HG02763 (cell line): ENCODE results near the gene DDX20.
A peak's percentile ranks its signal among the peaks of the same experiment; 100 is the strongest.
"Not testable (repeated sequence)": the region's sequence is repeated elsewhere in the genome, so short reads cannot be mapped to it uniquely, and the experiment has no call there.

Experiments
- ATAC-seq: cut with Tn5 transposase; IDR thresholded peaks from one replicate; pipeline ENCODE4 v1.9.1; 2021; ENCODE audit warnings: mild to moderate bottlenecking, moderate library complexity; ENCODE audit not compliant: unreplicated experiment

Gene DDX20

DNA sequence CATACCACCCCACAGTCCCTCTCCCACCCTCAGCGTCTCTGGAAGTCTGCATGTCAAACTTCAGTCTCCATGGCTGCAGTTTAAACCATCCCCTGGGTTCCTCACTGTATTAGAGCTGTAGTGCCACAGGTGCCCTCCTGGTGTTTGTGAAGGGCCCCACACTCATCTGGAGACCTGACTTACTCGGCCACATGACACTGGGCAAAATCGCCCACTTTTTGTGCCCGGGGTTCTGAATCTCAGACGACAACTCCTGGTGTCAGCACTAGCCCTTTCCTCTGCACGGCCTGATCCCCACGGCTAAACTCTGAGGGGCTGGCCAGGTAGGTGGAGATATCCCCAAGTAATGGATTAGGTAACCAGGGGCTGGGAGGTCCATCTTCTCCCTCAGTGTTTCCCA is 23.0 kb upstream of the DDX20 start:
- ATAC-seq, result no peak

GRCh38 chr1:111733183-111733991 is 22.3 kb upstream of the DDX20 start:
- ATAC-seq, result no peak

- ATAC-seq, result no peak
Measured at GRCh38 chr1:111733992-111734341, 21.7 kb upstream of the DDX20 start.

DNA sequence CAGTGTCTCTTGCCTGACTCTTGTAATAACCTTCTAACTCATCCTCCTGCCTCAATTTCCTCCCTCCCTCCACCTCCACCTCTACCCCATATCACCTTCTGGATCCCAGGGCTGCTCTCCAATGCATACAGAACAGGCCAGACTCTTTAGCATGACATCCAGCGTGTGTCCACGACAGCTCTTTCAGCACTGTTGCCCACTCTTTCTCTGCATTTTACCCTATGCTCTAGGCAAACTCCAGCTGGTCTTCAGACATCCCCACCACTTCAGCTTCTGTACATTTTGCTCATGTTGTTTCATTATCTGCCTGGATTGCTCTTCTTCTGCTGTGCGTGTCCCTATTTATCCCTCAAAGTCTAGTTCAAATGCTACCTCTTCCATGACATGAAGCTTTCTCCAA is 21.3 kb upstream of the DDX20 start:
- ATAC-seq, result no peak

- ATAC-seq, result no peak
Measured at GRCh38 chr1:111734856-111735255, 20.8 kb upstream of the DDX20 start.

GRCh38 chr1:111735321-111735720 is 20.4 kb upstream of the DDX20 start:
- no peak for ATAC-seq

GRCh38 chr1:111735858-111736544 is 19.7 kb upstream of the DDX20 start:
- ATAC-seq, result no peak

- no peak for ATAC-seq
Measured at GRCh38 chr1:111736548-111737215, 19.0 kb upstream of the DDX20 start.

- ATAC-seq, result no peak
Measured at GRCh38 chr1:111737216-111738132, 18.2 kb upstream of the DDX20 start.

DNA sequence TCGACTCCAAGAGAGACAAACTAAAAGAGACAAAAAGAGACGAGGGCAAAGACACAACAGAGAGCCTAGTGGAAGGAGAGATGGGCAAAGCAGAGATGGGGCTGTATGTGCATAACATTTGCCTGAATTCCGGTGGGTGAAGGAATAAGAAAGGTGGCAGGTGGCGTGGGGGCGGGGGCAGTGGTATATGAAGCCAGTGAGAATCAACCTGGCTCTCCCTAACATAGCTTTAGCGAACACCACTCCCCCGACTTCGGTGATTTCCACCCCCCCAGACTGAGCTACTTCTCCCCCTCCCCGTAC is 17.6 kb upstream of the DDX20 start:
- ATAC-seq, result no peak

GRCh38 chr1:111738436-111739193 is 17.1 kb upstream of the DDX20 start:
- ATAC-seq, result peak; percentile 35

DNA sequence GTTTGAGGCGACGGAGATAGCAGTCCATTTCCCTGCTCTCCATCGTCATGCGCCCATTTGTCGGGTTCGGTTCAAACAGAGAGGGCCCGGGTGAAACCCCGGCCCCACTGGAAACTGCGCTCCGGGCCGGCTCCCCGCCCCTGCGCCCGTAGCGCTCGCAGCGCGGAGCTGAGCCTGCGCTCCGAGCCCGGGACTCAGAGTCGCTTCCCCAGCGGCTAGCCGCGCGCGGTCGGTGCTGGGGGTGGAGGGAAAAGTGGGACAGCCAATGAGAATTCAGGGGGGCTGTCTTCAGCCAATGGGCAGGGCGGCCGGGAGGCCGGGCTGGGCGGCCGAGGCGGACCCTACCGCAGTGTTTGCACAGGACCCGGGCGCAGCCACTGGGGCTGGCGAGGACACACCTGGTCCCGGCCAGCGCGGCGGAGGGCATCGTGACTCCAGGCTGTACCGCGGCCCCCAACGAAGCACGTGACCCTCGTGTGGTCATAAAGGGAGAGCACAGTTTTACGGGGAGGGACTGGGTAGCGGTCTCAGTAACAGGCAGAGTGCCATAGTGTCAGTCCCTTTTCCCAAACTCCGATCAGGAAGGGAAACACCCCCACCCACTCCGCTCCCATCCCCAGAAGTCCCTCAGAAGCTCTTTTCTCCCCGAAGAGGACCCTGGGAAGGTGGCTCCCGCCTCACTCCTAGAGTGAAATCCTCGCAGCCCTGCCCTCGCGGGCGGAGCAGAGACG is 16.3 kb upstream of the DDX20 start, which contains the start of gene INKA2:
INKA2 (minus strand) TSS at position 202 of the 731 bp plus-strand sequence; CDS start at position 49, 153 bp downstream.
- peak; percentile 77 for ATAC-seq

DNA sequence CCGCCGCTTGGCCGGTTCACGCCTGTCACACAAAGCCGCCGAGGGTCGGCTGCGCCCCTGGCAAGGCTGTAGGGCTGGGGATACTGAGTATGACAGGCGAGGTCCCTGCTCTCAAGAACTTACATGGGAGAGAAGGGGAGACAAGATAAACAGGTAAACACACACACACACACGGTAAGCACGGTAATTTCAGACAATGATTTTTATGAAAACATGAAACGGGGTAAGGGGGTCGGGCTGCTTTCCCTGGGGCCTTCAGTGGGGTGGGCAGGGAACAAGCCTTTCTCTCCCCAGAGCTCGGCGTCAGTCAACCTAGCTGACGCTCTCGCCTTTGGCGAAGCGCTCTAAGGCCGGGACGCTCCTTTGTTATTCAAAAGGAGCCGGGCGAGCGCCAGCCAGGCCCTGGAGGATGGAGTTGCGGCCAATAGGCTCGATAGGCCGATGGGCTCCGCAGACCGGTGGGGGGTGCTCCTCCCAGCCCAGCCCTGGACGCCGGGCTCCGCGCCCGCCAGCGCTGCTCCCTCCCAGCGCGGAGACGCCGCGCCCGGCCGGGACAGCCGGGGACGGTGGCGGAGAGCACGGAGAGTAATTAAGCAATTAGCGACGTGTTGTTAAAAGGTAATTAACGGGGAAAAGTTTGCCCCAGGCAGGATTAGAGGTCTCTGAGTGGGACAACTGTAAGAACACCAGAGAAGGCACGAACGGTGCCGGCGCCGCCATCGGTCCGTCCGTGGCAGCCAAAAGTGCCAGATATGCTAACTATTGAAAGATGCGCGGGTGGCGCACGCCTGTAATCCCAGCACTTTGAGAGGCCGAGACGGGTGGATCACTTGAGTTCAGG is 15.6 kb upstream of the DDX20 start:
- ATAC-seq, result no peak

GRCh38 chr1:111742292-111742691 is 13.4 kb upstream of the DDX20 start:
- ATAC-seq, result not testable (repeated sequence)

DNA sequence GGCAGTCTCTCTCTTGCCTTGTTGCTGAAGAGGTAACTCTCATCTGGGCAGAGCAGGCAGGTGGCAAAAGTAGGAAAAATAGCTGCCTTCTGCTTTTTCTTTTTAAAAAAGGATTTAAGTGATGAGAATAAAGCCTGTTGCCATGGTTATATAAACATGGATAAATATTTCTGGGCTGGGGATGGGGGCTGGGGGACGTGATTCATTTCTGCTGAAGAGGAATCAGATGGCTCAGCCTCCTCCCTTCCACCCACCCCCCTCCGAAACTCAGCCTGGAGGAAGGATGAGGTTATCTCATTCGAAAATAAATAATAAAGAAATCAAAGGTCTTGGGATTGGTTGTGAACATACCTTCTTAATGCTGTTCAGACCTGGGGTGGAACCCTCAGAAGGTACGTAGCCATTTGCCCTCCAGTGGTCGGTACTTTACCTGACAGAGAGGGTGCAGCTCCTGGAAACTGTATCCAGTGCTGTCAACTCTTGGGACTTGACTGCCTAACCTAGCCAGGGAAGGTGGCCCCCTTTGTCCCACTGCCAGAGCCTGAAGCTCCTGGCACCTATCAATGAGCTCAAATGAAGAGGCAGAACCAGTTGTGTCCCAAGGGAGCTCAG is 12.7 kb upstream of the DDX20 start:
- ATAC-seq, result no peak

GRCh38 chr1:111743679-111744101 is 12.0 kb upstream of the DDX20 start:
- ATAC-seq, result no peak

DNA sequence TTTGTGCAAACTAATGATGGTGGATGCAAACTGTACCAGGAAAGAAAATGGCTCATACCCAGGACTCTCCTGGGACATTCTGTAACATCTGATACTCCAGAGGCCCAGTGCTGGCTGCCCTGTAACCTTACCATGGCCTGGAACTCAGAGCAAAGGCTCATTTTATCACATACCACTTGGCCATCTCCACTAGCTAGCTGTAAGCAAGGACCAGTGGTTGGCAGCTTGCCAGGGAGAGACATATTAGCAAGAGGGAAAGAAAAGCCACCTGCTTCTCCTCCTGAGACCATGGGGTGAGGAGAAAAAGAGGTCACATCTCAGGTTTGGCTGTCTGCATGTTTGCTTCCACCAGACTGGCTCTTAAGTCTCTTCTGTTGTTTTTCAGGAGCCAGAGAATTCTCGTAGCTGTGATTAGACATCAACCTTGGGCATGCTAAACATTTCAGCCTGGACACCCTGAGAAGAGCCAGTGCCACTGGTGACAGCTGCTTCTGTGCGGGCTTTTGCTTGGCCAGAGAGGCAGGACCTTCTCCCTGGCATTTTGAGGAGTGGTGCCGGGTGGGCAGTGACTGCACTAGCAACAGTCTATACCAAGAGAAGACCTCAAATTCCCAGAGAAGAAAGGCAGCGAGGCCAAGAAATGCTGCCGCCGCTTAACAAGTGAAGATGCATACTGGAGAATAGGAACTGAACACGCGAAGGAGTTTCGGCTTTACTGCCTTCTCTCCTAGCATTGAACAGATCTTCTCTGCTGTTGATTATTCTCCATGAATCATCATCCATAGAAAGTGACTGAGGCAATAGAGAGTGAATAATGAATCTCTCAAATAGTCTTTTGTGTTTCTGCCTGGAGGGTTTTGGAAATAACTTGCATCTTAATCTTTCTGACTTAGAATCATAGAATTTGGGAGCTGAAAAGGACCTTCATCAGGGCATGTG is 9.8 kb upstream of the DDX20 start:
- ATAC-seq, result no peak
